Mucosa of stomach (tissue), 1 donor: ENCODE results near the gene FOXJ1.
A peak's percentile ranks its signal among the peaks of the same experiment; 100 is the strongest.

Experiments
- H3K27me3 ChIP-seq: one replicate; pipeline ENCODE4 v1.7.0; 2013; ENCODE audit warnings: mild to moderate bottlenecking, low read length; ENCODE audit not compliant: control insufficient read depth, insufficient read depth
- H3K36me3 ChIP-seq: one replicate; pipeline ENCODE4 v1.7.0; 2013; ENCODE audit warnings: low read length; ENCODE audit not compliant: control insufficient read depth, insufficient read depth
- H3K4me1 ChIP-seq: one replicate; pipeline ENCODE4 v1.7.0; 2013; ENCODE audit warnings: mild to moderate bottlenecking, low read length; ENCODE audit not compliant: control insufficient read depth, insufficient read depth
- H3K4me3 ChIP-seq: one replicate; pipeline ENCODE4 v1.7.0; 2013; ENCODE audit warnings: low read length
- H3K9ac ChIP-seq: one replicate; pipeline ENCODE4 v1.7.0; 2013; ENCODE audit warnings: mild to moderate bottlenecking, low read length, moderate library complexity
- H3K9me3 ChIP-seq: one replicate; pipeline ENCODE4 v1.7.0; 2013; ENCODE audit warnings: mild to moderate bottlenecking, low read length, moderate library complexity; ENCODE audit not compliant: control insufficient read depth
- donor health status: Pancreatic carcinoma.

FOXJ1 gene

GRCh38 chr17:76146053-76146851 lies 5.2 kb upstream of the FOXJ1 start:
- Histone ChIP-seq H3K9me3 (no peaks in the 10 kb centered on the region), H3K9ac (no peak overlapping the region), H3K27me3 (peaks cover 6% of the 10 kb centered on the region), H3K4me3 (no peak overlapping the region), H3K36me3 (no peaks in the 10 kb centered on the region), H3K4me1 (peaks cover 5% of the 10 kb centered on the region)

GRCh38 chr17:76145231-76146052 lies 4.4 kb upstream of the FOXJ1 start:
- peaks cover 13% of the 10 kb centered on the region for H3K27me3 ChIP-seq
- H3K36me3 ChIP-seq = no peaks in the 10 kb centered on the region
- H3K4me3 ChIP-seq = no peak overlapping the region
- H3K4me1 ChIP-seq = peaks cover 12% of the 10 kb centered on the region
- no peak overlapping the region for H3K9ac ChIP-seq
- no peaks in the 10 kb centered on the region for H3K9me3 ChIP-seq

GRCh38 chr17:76142585-76143041 lies 1.6 kb upstream of the FOXJ1 start:
- no peak overlapping the region for H3K4me3 ChIP-seq
- H3K4me1 ChIP-seq = peaks cover 14% of the 10 kb centered on the region
- no peaks in the 10 kb centered on the region for H3K36me3 ChIP-seq
- H3K9me3 ChIP-seq = no peaks in the 10 kb centered on the region
- H3K9ac ChIP-seq = no peak overlapping the region
- H3K27me3 ChIP-seq = peaks cover 41% of the 10 kb centered on the region

- Histone ChIP-seq H3K9me3 (no peaks in the 10 kb centered on the region), H3K4me1 (peaks cover 14% of the 10 kb centered on the region), H3K27me3 (peaks cover 45% of the 10 kb centered on the region), H3K36me3 (no peaks in the 10 kb centered on the region), H3K4me3 (no peak overlapping the region), H3K9ac (no peak overlapping the region)
These were observed 1.1 kb upstream of the FOXJ1 start for GRCh38 chr17:76142039-76142584.

GRCh38 chr17:76140661-76141211 lies 309 bp downstream of the FOXJ1 start:
- no peaks in the 10 kb centered on the region for H3K36me3 ChIP-seq
- H3K4me1 ChIP-seq = peaks cover 14% of the 10 kb centered on the region
- H3K9ac ChIP-seq = no peak overlapping the region
- H3K27me3 ChIP-seq = peaks cover 51% of the 10 kb centered on the region
- no peaks in the 10 kb centered on the region for H3K9me3 ChIP-seq
- peak overlapping the region; percentile 1 for H3K4me3 ChIP-seq

- H3K9me3 ChIP-seq = no peaks in the 10 kb centered on the region
- peaks cover 53% of the 10 kb centered on the region for H3K27me3 ChIP-seq
- H3K4me1 ChIP-seq = peaks cover 14% of the 10 kb centered on the region
- H3K9ac ChIP-seq = peak overlapping the region; percentile 18
- H3K4me3 ChIP-seq = no peak overlapping the region
- H3K36me3 ChIP-seq = no peaks in the 10 kb centered on the region
These were observed 1.0 kb downstream of the FOXJ1 start for GRCh38 chr17:76139801-76140660.

GRCh38 chr17:76138896-76139752 lies 1.9 kb downstream of the FOXJ1 start:
- peaks cover 14% of the 10 kb centered on the region for H3K4me1 ChIP-seq
- H3K9me3 ChIP-seq = no peaks in the 10 kb centered on the region
- peak overlapping the region; percentile 18 for H3K9ac ChIP-seq
- no peaks in the 10 kb centered on the region for H3K36me3 ChIP-seq
- no peak overlapping the region for H3K4me3 ChIP-seq
- peaks cover 55% of the 10 kb centered on the region for H3K27me3 ChIP-seq

GRCh38 chr17:76138234-76138895 lies 2.7 kb downstream of the FOXJ1 start:
- Histone ChIP-seq H3K4me3 (no peak overlapping the region), H3K9me3 (no peaks in the 10 kb centered on the region), H3K36me3 (no peaks in the 10 kb centered on the region), H3K4me1 (peaks cover 14% of the 10 kb centered on the region), H3K27me3 (peaks cover 55% of the 10 kb centered on the region), H3K9ac (no peak overlapping the region)

- H3K9ac ChIP-seq = no peak overlapping the region
- no peaks in the 10 kb centered on the region for H3K9me3 ChIP-seq
- peaks cover 55% of the 10 kb centered on the region for H3K27me3 ChIP-seq
- H3K4me3 ChIP-seq = no peak overlapping the region
- H3K36me3 ChIP-seq = no peaks in the 10 kb centered on the region
- peaks cover 20% of the 10 kb centered on the region for H3K4me1 ChIP-seq
These were observed 3.5 kb downstream of the FOXJ1 start for GRCh38 chr17:76137351-76138233.

GRCh38 chr17:76137001-76137350 lies 4.1 kb downstream of the FOXJ1 start:
- Histone ChIP-seq H3K4me3 (no peak overlapping the region), H3K9ac (no peak overlapping the region), H3K36me3 (no peaks in the 10 kb centered on the region), H3K9me3 (no peaks in the 10 kb centered on the region), H3K4me1 (peaks cover 21% of the 10 kb centered on the region), H3K27me3 (peaks cover 55% of the 10 kb centered on the region)
